Suprapubic skin (tissue), 4 donors: Measurements from ENCODE around the gene TFAP2A.

Source experiments
- POLR2A ChIP-seq, 2 donors: fragments of 450-650 bp; IDR thresholded peaks; one replicate each; pipeline ENCODE4 v1.6.1; 2017; ENCODE audit warnings: antibody characterized with exemption in 2 of 2, mild to moderate bottlenecking in 2 of 2, moderate library complexity in 2 of 2
- POLR2AphosphoS5 ChIP-seq, 3 donors: sonication (generic); formaldehyde crosslinking; IDR thresholded peaks; one replicate each; pipeline ENCODE4 v1.6.1; 2017; ENCODE audit warnings: antibody characterized with exemption in 3 of 3
- TF ChIP-seq, protein P1 (sequence below), 2 donors: fragments of 200-600 bp in 1 of 2; fragments of 450-650 bp in 1 of 2; sonication (generic) in 1 of 2; IDR thresholded peaks; one replicate each; pipeline ENCODE4 v1.5.1; 2016 to 2019; ENCODE audit warnings: antibody characterized with exemption in 2 of 2, mild to moderate bottlenecking in 1 of 2, moderate library complexity in 1 of 2

DNA sequence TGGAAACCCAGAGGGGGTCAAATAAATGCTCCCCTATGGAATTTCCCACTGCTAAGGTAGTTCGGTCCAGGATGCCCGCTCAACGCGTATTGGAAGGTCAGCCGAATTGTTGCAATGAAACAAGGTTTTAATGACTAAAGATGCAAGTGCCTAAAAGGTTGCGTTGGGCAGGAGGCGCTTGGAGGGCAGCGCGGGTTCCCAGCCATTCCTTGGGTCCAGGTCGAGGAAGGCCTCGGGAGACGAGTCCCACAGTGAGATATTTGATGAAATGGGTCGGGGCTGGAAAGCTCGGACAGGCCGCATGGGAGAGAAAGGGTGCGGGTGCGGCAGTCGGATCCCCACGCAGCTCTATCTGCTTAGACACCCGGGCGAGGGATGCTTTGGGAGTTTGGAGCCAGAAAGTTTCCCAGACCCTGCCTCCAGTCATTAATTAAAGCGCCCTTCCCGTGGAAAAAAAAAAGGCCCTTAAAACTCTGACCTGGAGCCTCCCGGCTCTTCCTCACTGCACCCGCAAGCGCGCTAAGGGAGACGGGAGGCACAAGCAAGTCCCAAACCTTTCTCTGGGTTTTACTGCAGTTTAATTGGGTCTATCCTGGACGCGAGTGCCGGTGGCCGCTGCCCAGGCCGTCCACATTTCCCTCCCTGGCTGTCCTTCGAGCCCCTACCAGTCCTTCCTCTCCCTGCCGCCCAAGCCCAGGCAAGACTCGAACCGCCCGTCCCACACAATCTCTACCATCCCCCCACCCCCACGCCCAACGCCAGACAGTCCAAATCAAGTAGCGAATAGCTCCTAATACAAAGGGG, 24.2 kb downstream of the TFAP2A start:
- TF ChIP-seq, protein P1, sequence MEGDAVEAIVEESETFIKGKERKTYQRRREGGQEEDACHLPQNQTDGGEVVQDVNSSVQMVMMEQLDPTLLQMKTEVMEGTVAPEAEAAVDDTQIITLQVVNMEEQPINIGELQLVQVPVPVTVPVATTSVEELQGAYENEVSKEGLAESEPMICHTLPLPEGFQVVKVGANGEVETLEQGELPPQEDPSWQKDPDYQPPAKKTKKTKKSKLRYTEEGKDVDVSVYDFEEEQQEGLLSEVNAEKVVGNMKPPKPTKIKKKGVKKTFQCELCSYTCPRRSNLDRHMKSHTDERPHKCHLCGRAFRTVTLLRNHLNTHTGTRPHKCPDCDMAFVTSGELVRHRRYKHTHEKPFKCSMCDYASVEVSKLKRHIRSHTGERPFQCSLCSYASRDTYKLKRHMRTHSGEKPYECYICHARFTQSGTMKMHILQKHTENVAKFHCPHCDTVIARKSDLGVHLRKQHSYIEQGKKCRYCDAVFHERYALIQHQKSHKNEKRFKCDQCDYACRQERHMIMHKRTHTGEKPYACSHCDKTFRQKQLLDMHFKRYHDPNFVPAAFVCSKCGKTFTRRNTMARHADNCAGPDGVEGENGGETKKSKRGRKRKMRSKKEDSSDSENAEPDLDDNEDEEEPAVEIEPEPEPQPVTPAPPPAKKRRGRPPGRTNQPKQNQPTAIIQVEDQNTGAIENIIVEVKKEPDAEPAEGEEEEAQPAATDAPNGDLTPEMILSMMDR (IDR thresholded peaks at IDR 0.05) = no peak
- TF ChIP-seq POLR2A (IDR thresholded peaks at IDR 0.05) = no peak
- TF ChIP-seq POLR2AphosphoS5 (IDR thresholded peaks at IDR 0.05) = no peak
